GM18511 (cell line): Measurements from ENCODE around the gene ST14.
"Not testable (repeated sequence)": the region's sequence is repeated elsewhere in the genome, so short reads cannot be mapped to it uniquely, and the experiment has no call there.

Experiments used
- ATAC-seq: cut with Tn5 transposase; IDR thresholded peaks from one replicate; pipeline ENCODE4 v1.9.1; 2021; ENCODE audit warnings: mild to moderate bottlenecking, moderate library complexity; ENCODE audit not compliant: unreplicated experiment

ST14 gene

DNA sequence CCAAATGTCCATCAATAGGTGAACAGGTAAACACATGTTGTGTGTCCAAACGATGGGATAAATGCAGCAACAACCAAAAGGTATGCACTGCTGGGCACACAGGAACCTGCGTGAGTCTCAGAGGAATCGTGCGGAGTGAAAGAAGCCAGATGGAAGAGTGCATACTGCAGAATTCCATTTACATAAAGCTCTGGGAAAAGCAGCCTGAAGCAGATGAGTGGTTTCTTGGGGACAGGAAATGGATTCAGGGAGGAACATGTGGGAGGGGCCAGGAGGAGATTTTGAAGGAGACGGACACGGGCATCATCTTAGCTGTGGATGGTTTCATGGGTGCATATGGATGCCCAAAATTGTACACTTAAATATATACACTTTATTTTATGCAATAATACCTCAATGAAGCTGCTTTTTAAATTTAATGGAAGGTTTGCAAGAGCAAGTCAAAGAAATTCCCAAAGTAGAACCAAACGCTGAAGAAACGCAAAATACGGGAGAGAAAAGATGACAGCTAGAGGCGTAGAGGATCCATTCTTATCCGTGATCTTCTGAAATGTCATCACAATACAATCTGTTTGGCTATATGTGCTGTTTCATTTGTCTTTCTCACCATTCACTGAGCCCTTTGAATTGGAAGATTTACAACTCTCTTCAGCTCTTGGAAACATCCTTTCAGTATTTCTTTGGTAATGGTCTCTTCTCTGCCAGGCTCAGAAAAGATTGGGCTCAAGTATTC is 24.5 kb downstream of the ST14 start:
- ATAC-seq: no peak

DNA sequence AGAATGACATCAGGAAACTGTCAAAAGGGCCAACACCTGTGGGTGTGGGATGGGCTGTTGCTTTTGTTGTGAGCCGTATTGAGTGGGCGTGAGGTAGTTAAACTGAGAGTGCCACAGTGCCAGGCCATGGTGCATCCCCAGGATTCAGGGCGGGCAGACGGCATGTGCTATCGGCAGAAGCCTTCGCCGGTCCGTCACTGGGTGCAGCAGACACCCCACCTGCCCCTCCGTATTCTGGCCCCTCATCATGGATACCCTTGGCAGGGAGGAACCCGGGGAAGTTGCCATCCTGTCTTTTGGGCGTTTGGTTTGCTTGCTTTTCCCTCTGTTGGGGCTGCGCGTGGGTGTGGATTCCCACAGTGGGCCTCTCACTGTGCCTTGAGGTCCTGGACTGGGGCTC is 27.5 kb downstream of the ST14 start:
- no peak for ATAC-seq

DNA sequence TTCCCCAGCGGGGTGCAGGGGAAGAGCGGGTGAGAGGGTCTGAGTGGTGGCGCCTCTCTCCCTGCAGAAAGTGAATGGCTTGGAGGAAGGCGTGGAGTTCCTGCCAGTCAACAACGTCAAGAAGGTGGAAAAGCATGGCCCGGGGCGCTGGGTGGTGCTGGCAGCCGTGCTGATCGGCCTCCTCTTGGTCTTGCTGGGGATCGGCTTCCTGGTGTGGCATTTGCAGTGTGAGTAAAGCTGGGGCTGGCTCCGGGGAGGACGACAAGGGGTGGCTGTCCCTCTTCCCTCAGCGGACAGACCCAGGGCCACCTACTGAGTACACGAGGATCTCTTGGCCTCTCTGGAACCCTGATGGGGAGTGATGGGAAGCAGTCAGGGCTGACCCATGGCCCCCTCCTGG is 28.5 kb downstream of the ST14 start:
- no peak for ATAC-seq

GRCh38 chr11:130188585-130189347 is 29.2 kb downstream of the ST14 start:
- no peak for ATAC-seq

DNA sequence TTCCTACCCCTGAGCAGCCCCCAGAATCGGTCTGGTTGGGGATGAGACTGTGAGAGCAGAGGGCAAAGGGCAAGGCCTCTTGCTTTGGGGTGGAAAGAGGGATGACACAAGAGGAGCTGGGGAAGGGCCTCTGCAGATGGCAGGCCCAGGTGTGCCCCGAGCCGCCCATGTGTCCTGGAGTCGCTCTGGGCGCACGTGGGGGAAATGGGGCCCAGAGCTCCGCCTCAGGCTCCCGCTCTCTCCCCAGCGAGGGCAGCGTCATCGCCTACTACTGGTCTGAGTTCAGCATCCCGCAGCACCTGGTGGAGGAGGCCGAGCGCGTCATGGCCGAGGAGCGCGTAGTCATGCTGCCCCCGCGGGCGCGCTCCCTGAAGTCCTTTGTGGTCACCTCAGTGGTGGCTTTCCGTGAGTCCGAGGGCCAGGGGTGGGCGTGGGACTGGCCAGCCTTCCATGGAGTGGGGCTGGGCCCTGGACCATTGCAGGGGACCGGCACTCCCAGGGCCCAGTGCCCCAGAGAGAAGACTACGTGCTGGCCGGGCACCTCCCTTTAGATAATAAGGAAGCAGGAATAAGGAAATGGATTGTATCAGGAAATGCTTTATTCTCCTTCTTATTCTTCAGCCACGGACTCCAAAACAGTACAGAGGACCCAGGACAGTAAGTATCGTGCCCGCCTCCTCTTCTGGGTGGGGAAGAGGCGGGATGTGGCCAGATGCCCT is 30.1 kb downstream of the ST14 start:
- ATAC-seq: no peak

DNA sequence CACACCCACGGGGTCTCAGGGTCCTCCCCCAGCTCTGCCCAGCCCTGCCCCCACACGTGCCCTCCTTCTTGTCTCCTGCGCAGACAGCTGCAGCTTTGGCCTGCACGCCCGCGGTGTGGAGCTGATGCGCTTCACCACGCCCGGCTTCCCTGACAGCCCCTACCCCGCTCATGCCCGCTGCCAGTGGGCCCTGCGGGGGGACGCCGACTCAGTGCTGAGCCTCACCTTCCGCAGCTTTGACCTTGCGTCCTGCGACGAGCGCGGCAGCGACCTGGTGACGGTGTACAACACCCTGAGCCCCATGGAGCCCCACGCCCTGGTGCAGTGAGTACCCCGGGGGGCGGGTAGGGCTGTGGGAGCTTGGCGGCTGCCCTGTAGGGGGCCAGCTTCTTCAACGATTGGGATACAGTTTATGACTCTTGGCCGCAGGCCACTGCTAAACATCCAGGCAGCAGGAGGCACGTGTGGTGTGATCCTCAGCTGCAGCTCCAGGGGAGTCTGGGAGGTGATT is 30.8 kb downstream of the ST14 start:
- no peak for ATAC-seq

GRCh38 chr11:130191896-130192295 is 32.3 kb downstream of the ST14 start:
- no peak for ATAC-seq

DNA sequence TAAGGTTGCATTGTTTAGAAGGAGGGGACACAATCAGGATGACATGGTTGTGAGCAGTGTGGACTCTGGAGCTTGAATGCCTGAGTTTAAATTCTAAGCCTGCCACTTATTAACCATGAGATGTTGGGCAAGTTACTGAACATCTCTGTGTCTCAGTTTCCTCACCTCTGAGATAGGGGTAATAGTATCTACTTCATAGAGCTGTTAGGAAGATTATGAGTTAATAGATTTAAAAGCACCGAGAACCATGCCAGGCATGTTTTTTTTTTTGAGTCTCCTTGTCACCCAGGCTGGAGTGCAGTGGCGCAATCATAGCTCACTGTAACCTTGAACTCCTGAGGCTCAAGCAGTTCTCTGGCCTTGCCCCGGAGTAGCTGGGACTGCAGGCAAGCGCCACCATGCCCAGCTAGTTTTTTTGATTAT is 33.3 kb downstream of the ST14 start:
- no peak for ATAC-seq

DNA sequence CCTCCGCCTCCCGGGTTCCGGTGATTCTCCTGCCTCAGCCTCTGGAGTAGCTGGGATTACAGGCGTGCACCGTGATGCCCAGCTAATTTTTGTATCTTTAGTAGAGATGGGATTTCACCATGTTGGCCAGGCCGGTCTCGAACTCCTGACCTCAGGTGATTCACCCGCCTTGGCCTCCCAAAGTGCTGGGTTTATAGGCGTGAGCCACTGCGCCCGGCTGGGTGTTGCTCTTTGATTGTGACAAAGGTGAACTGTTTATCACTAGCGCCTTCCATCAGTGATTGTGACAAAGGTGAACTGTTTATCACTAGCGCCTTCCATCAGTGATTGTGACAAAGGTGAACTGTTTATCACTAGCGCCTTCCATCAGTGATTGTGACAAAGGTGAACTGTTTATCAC is 34.0 kb downstream of the ST14 start:
- not testable (repeated sequence) for ATAC-seq

GRCh38 chr11:130194241-130195023 is 34.9 kb downstream of the ST14 start:
- no peak for ATAC-seq

GRCh38 chr11:130197386-130198035 is 37.9 kb downstream of the ST14 start:
- ATAC-seq: no peak

- no peak for ATAC-seq
Observed at GRCh38 chr11:130198292-130198691, 38.7 kb downstream of the ST14 start.

- no peak for ATAC-seq
Observed at GRCh38 chr11:130198964-130199363, 39.4 kb downstream of the ST14 start.

DNA sequence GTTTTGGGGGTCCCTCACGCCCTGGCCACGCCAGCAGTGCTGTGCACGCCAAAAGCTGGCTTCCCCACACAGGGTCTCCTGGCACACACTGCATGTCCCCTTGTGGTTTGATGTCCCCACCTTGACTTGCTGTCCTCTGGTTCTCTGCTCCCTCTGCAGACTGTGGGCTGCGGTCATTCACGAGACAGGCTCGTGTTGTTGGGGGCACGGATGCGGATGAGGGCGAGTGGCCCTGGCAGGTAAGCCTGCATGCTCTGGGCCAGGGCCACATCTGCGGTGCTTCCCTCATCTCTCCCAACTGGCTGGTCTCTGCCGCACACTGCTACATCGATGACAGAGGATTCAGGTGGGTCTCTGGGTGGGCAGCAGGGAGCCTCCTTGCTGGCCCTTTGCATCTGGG is 40.2 kb downstream of the ST14 start:
- no peak for ATAC-seq

GRCh38 chr11:130201026-130201425 is 41.4 kb downstream of the ST14 start:
- ATAC-seq: no peak

DNA sequence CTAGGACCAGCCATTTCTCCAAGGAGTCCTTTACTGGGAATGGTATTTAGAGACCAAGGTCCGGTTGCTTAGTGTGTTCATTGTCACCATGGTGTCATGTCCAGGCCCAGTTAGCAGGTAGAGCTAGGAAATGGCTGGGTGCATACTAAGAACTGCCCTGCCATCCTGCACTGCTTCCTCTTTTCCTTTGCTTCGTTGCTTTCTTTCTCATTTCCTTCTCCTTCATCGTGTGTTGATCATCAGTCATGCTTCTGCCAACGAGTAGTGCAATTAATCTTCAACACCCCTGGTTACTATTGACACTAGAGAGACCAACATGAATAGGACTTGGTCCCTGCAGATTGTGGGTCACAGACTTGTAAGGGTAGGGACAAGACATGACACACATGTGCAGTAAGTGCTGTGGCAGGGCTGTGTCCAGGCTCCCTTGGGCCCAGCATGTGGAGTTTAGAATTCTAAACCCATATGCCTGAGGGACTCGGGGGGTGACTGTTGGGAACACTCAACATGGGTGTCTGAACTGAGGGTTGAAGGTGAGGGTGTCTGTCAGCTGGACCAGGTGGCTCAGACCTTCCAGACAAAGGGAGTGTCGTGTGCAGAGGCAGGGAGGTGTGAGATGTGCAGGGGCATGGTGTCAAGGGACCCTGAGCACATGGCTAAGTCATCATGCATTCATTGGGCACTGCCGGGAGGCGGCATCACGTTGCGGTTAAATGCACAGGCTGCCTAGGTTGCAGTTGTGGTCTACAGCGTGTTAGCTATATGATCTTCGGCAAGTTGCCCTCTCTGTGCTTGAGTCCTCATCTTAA is 42.6 kb downstream of the ST14 start:
- ATAC-seq: no peak

- no peak for ATAC-seq
Observed at GRCh38 chr11:130202818-130203689, 43.5 kb downstream of the ST14 start.
